Keratinocyte (primary cell): ENCODE data around the gene RAB3IP.

ENCODE experiments used
- EZH2 ChIP-seq: IDR thresholded peaks from one replicate; pipeline ENCODE4 v1.6.1; 2012; ENCODE audit warnings: inconsistent platforms, mild to moderate bottlenecking, low read length, moderate library complexity
- TF ChIP-seq, protein P1 (sequence below), 3 experiments: IDR thresholded peaks in 1 of 3; conservative IDR thresholded peaks in 1 of 3; optimal IDR thresholded peaks in 1 of 3; 2 replicates in 2 of 3; 3 replicates in 1 of 3; pipeline versions ENCODE3 to v1.5.1; 2011; ENCODE audit warnings: low read length in 3 of 3, mild to moderate bottlenecking in 3 of 3, moderate library complexity in 2 of 3, control low read depth in 1 of 3, inconsistent platforms in 1 of 3; ENCODE audit not compliant: insufficient read depth in 2 of 3; ENCODE audit errors: extremely low read depth in 1 of 3

DNA sequence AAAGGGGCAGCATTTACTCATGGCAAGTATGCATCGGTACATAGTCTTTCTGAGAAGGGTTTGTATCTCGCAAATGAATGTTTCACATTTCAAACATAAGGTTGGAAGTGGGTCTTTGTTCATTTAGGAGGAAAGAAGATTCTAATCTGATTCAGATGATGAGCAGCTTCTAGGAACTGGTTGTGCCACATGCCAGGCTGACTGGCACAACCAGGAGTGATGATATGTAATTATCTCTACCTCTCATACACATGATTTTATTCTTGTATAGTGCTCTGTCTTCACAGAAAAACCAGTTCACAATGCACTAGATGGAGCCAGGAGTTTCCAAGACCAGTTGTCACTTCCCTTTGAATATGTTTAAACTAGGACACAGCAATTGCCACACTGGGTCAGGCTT is 25.8 kb upstream of the RAB3IP start:
- TF ChIP-seq EZH2: no peak
- TF ChIP-seq, protein P1, sequence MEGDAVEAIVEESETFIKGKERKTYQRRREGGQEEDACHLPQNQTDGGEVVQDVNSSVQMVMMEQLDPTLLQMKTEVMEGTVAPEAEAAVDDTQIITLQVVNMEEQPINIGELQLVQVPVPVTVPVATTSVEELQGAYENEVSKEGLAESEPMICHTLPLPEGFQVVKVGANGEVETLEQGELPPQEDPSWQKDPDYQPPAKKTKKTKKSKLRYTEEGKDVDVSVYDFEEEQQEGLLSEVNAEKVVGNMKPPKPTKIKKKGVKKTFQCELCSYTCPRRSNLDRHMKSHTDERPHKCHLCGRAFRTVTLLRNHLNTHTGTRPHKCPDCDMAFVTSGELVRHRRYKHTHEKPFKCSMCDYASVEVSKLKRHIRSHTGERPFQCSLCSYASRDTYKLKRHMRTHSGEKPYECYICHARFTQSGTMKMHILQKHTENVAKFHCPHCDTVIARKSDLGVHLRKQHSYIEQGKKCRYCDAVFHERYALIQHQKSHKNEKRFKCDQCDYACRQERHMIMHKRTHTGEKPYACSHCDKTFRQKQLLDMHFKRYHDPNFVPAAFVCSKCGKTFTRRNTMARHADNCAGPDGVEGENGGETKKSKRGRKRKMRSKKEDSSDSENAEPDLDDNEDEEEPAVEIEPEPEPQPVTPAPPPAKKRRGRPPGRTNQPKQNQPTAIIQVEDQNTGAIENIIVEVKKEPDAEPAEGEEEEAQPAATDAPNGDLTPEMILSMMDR (optimal IDR thresholded peaks at IDR 0.05 in 1 of 3, IDR thresholded peaks at IDR 0.05 in 1 of 3, conservative IDR thresholded peaks at IDR 0.05 in 1 of 3; ENCODE audit: extremely low read depth in 1 of 3, insufficient read depth in 2 of 3, low read length in 3 of 3): no peak
